Measurements from ENCODE around the gene AK1.

Gene AK1

GRCh38 chr9:127860260-127860659 is 17.2 kb downstream of the AK1 start:
- no peak for DNase-seq (ENCODE audit: low read depth)
- TF ChIP-seq, protein P1, sequence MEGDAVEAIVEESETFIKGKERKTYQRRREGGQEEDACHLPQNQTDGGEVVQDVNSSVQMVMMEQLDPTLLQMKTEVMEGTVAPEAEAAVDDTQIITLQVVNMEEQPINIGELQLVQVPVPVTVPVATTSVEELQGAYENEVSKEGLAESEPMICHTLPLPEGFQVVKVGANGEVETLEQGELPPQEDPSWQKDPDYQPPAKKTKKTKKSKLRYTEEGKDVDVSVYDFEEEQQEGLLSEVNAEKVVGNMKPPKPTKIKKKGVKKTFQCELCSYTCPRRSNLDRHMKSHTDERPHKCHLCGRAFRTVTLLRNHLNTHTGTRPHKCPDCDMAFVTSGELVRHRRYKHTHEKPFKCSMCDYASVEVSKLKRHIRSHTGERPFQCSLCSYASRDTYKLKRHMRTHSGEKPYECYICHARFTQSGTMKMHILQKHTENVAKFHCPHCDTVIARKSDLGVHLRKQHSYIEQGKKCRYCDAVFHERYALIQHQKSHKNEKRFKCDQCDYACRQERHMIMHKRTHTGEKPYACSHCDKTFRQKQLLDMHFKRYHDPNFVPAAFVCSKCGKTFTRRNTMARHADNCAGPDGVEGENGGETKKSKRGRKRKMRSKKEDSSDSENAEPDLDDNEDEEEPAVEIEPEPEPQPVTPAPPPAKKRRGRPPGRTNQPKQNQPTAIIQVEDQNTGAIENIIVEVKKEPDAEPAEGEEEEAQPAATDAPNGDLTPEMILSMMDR (IDR thresholded peaks at IDR 0.05; ENCODE audit: low read depth, low read length, missing control alignments), result no peak
- no peak overlapping the region for H3K4me3 ChIP-seq (ENCODE audit: low read depth, low read length)

- TF ChIP-seq, protein P1 (IDR thresholded peaks at IDR 0.05; ENCODE audit: low read depth, low read length, missing control alignments), result no peak
- no peak for DNase-seq (ENCODE audit: low read depth)
- no peak overlapping the region for H3K4me3 ChIP-seq (ENCODE audit: low read depth, low read length)
Observed at GRCh38 chr9:127858041-127858512, 19.4 kb downstream of the AK1 start.

GRCh38 chr9:127857278-127857677 is 20.2 kb downstream of the AK1 start:
- no peak overlapping the region for H3K4me3 ChIP-seq (ENCODE audit: low read depth, low read length)
- no peak for DNase-seq (ENCODE audit: low read depth)
- TF ChIP-seq, protein P1 (IDR thresholded peaks at IDR 0.05; ENCODE audit: low read depth, low read length, missing control alignments), result no peak

- no peak for DNase-seq (ENCODE audit: low read depth)
- no peak overlapping the region for H3K4me3 ChIP-seq (ENCODE audit: low read depth, low read length)
- TF ChIP-seq, protein P1 (IDR thresholded peaks at IDR 0.05; ENCODE audit: low read depth, low read length, missing control alignments), result no peak
Observed at GRCh38 chr9:127856729-127857116, 20.8 kb downstream of the AK1 start.

GRCh38 chr9:127856094-127856728 is 21.3 kb downstream of the AK1 start:
- no peak overlapping the region for H3K4me3 ChIP-seq (ENCODE audit: low read depth, low read length)
- TF ChIP-seq, protein P1 (IDR thresholded peaks at IDR 0.05; ENCODE audit: low read depth, low read length, missing control alignments), result no peak
- no peak for DNase-seq (ENCODE audit: low read depth)

DNA sequence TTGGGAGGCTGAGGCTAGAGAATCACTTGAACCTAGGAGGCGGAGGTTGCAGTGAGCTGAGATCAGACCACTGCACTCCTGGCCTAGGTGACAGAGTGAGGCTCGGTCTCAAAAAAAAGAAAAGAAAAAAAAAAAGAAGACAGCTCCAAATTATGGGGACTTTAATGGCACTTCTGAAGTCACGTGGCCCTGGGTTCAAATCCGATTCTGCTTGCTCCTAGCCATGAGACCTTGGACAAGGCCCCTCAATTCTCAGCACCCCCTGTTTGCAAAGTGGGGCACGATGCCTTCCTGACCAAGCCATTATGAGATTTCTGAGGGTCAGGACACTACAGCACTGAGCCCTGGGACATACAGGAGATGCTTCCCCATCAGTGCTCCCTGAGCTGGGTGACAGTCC is 22.0 kb downstream of the AK1 start:
- H3K4me3 ChIP-seq (ENCODE audit: low read depth, low read length), result no peak overlapping the region
- DNase-seq (ENCODE audit: low read depth), result no peak
- TF ChIP-seq, protein P1 (IDR thresholded peaks at IDR 0.05; ENCODE audit: low read depth, low read length, missing control alignments), result no peak

- no peak overlapping the region for H3K4me3 ChIP-seq (ENCODE audit: low read depth, low read length)
- TF ChIP-seq, protein P1 (IDR thresholded peaks at IDR 0.05; ENCODE audit: low read depth, low read length, missing control alignments), result no peak
- DNase-seq (ENCODE audit: low read depth), result no peak
Observed at GRCh38 chr9:127854960-127855359, 22.5 kb downstream of the AK1 start.
